IMR-90 (cell line): ENCODE data around the gene FTO. TPM values are rescaled to one million over a fixed set of nuclear protein-coding genes. Genes with fewer than 3 reads are reported as not detected.

Experiments
- ATAC-seq: fragments of 200-7000 bp; cut with Tn5 transposase; 2 replicates; pipeline ENCODE4 v1.9.1; 2020; ENCODE audit warnings: low read depth, mild to moderate bottlenecking, moderate library complexity
- BruUV-seq: library from RNA; stranded (reverse); fragments of 400-500 nt; replicated peaks from 2 replicates; lab custom pipeline; 2021; lab: Mats Ljungman, UMichigan
- CTCF ChIA-PET: fragments of 300-600 bp; formaldehyde crosslinking; extraction: SDS; loops from one replicate; lab custom pipeline; 2021; ENCODE audit warnings: antibody characterized with exemption; lab: Yijun Ruan, JAX
- POLR2A ChIA-PET: fragments of 300-600 bp; sonication (Branson Sonifier 250); formaldehyde crosslinking; loops from one replicate; lab custom pipeline; 2022; ENCODE audit warnings: antibody characterized with exemption; ENCODE audit not compliant: unreplicated experiment; lab: Charles Lee
- DNase-seq: peaks from one replicate; pipeline ENCODE4 v3.0.0; 2013
- H2AFZ ChIP-seq: replicated peaks from 2 replicates; pipeline ENCODE3; 2013; ENCODE audit warnings: low read length, mild to moderate bottlenecking; ENCODE audit not compliant: poor library complexity
- H2AK5ac ChIP-seq: 2 replicates; pipeline ENCODE4 v1.6.1; 2013; ENCODE audit warnings: low read depth, low read length, inconsistent platforms
- H2AK9ac ChIP-seq: replicated peaks from 2 replicates; pipeline ENCODE3; 2013; ENCODE audit warnings: mild to moderate bottlenecking, low read depth, low read length, moderate library complexity; ENCODE audit not compliant: poor library complexity
- H2BK120ac ChIP-seq: 2 replicates; pipeline ENCODE4 v1.6.1; 2013; ENCODE audit warnings: low read depth, low read length, inconsistent platforms
- H2BK15ac ChIP-seq: 3 replicates; pipeline ENCODE4 v1.6.1; 2013; ENCODE audit warnings: low read depth, low read length, inconsistent platforms
- H2BK20ac ChIP-seq: 2 replicates; pipeline ENCODE4 v1.6.1; 2013; ENCODE audit warnings: low read depth, mild to moderate bottlenecking, inconsistent platforms, low read length, moderate library complexity
- H2BK5ac ChIP-seq: 2 replicates; pipeline ENCODE4 v1.6.1; 2013; ENCODE audit warnings: mild to moderate bottlenecking, low read depth, low read length, inconsistent platforms; ENCODE audit not compliant: poor library complexity, severe bottlenecking
- H3K14ac ChIP-seq: replicated peaks from 2 replicates; pipeline ENCODE4 v1.6.1; 2013; ENCODE audit warnings: low read depth, low read length, inconsistent platforms
- H3K18ac ChIP-seq: 2 replicates; pipeline ENCODE4 v1.6.1; 2013; ENCODE audit warnings: low read depth, low read length, control low read depth
- H3K23ac ChIP-seq: 2 replicates; pipeline ENCODE4 v1.6.1; 2013; ENCODE audit warnings: low read depth, low read length, inconsistent platforms
- H3K27ac ChIP-seq: 2 replicates; pipeline ENCODE4 v1.5.1; 2013; ENCODE audit warnings: mild to moderate bottlenecking, control low read depth, low read length; ENCODE audit not compliant: insufficient read depth
- H3K27me3 ChIP-seq: 2 replicates; pipeline ENCODE4 v1.6.1; 2013; ENCODE audit warnings: low read length; ENCODE audit not compliant: control insufficient read depth, insufficient read depth
- H3K36me3 ChIP-seq: 2 replicates; pipeline ENCODE4 v1.6.1; 2013; ENCODE audit warnings: low read length, mixed read lengths; ENCODE audit not compliant: control insufficient read depth, insufficient read depth
- H3K4ac ChIP-seq: 2 replicates; pipeline ENCODE4 v1.6.1; 2013; ENCODE audit warnings: low read depth, low read length, inconsistent platforms
- H3K4me1 ChIP-seq: 2 replicates; pipeline ENCODE4 v1.6.1; 2013; ENCODE audit warnings: low read length, mixed read lengths; ENCODE audit not compliant: control insufficient read depth, insufficient read depth
- H3K4me2 ChIP-seq: 2 replicates; pipeline ENCODE4 v1.6.1; 2013; ENCODE audit warnings: low read depth, mild to moderate bottlenecking, control low read depth, low read length, moderate library complexity
- H3K4me3 ChIP-seq: 2 replicates; pipeline ENCODE4 v1.5.1; 2013; ENCODE audit warnings: low read depth, mild to moderate bottlenecking, control low read depth, low read length, moderate library complexity; ENCODE audit not compliant: insufficient read depth
- H3K56ac ChIP-seq: 2 replicates; pipeline ENCODE4 v1.6.1; 2013; ENCODE audit warnings: low read length, inconsistent platforms; ENCODE audit not compliant: insufficient read depth; ENCODE audit errors: extremely low read depth
- H3K79me1 ChIP-seq, 2 experiments: 2 replicates each; pipeline ENCODE4 v1.6.1; 2013; ENCODE audit warnings: low read length in 2 of 2, inconsistent platforms in 1 of 2, low read depth in 1 of 2
- H3K9ac ChIP-seq: 2 replicates; pipeline ENCODE4 v1.6.1; 2013; ENCODE audit warnings: low read depth, low read length, control low read depth
- H3K9me1 ChIP-seq: 2 replicates; pipeline ENCODE4 v1.6.1; 2013; ENCODE audit warnings: low read length, inconsistent platforms; ENCODE audit not compliant: insufficient read depth
- H3K9me3 ChIP-seq: 2 replicates; pipeline ENCODE4 v1.6.1; 2013; ENCODE audit warnings: low read length; ENCODE audit not compliant: control insufficient read depth, insufficient read depth
- H4K20me1 ChIP-seq: 2 replicates; pipeline ENCODE4 v1.6.1; 2013; ENCODE audit warnings: low read length, inconsistent platforms; ENCODE audit not compliant: insufficient read depth
- H4K5ac ChIP-seq: 2 replicates; pipeline ENCODE4 v1.6.1; 2013; ENCODE audit warnings: mild to moderate bottlenecking, low read depth, low read length, control low read depth
- H4K8ac ChIP-seq, 2 experiments: 2 replicates each; pipeline ENCODE4 v1.6.1; 2013; ENCODE audit warnings: low read depth in 2 of 2, low read length in 2 of 2, control low read depth in 1 of 2, inconsistent platforms in 1 of 2
- H4K91ac ChIP-seq: 2 replicates; pipeline ENCODE4 v1.6.1; 2013; ENCODE audit warnings: low read depth, low read length, inconsistent platforms; ENCODE audit not compliant: insufficient read depth
- CEBPB ChIP-seq: IDR thresholded peaks from 2 replicates; pipeline ENCODE4 v1.6.1; 2012; ENCODE audit warnings: low read depth, low read length, improper control_type of control experiment
- NFE2L2 ChIP-seq: fragments of 150-350 bp; IDR thresholded peaks from 2 replicates; pipeline ENCODE4 v1.6.1; 2016; ENCODE audit warnings: low read depth, mild to moderate bottlenecking, low read length
- WGBS, 2 experiments: methylation state at CpG; one replicate each; pipeline versions ENCODE4 v1.1.5 to v1.1.7; 2013; ENCODE audit warnings: missing lambda C conversion rate in 2 of 2; ENCODE audit not compliant: insufficient read length in 1 of 2; ENCODE audit errors: extremely low coverage in 2 of 2; 5-methylcytosine and 5-hydroxymethylcytosine counted together
- dilution Hi-C: fragments of 300-500 bp; cut with HindIII; formaldehyde crosslinking; loops from one replicate; pipeline ENCODE4 v1.14.3; 2018; ENCODE audit warnings: low sequenced_read_pairs; ENCODE audit not compliant: unreplicated experiment
- in situ Hi-C: fragments of 300-500 bp; cut with MboI; formaldehyde crosslinking; loops from 3 replicates; pipeline ENCODE4 v1.14.3; 2019; ENCODE audit warnings: low sequenced_read_pairs, inconsistent platforms, mixed read lengths
- intact Hi-C: fragments of 100-400 bp; cut with micrococcal nuclease; formaldehyde crosslinking; loops from 2 replicates; pipeline ENCODE4 v1.10.0; 2022
- polyA plus RNA-seq, 3 experiments: library from polyadenylated mRNA; depleted of rRNA; stranded (reverse); fragments of >200 nt; gene quantifications; 2 replicates each; pipeline ENCODE4 v1.2.3, GENCODE V29; 2012; ENCODE audit warnings: low replicate concordance in 1 of 3
- total RNA-seq: library from RNA; depleted of rRNA; stranded (reverse); fragments of >200 nt; gene quantifications from 2 replicates; pipeline ENCODE4 v1.2.3, GENCODE V29; 2012

Gene FTO
- total and polyA plus RNA-seq, 2 of the 4 experiments (the other 2 are of a cell fraction): 70.3 to 132 TPM

- no CpG with 5 or more reads among the region's 2 CpGs for WGBS, 2 experiments
- Histone ChIP-seq H3K4ac (no peak overlapping the region), H3K9me3 (no peaks in the 10 kb centered on the region), H4K5ac (no peak overlapping the region), H2BK5ac (no peak overlapping the region), H3K23ac (no peak overlapping the region), H2AFZ (no peak overlapping the region), H2BK15ac (no peak overlapping the region), H2BK20ac (no peak overlapping the region), H4K91ac (no peak overlapping the region), H3K27me3 (no peaks in the 10 kb centered on the region), H2AK5ac (no peak overlapping the region), H3K9ac (no peak overlapping the region), H3K4me1 (peaks cover 1% of the 10 kb centered on the region; the same call in 1 of the 2 replicates), H3K36me3 (no peaks in the 10 kb centered on the region), H2BK120ac (no peak overlapping the region), H3K27ac (no peak overlapping the region), H4K20me1 (no peaks in the 10 kb centered on the region; the same call in 1 of the 2 replicates), H3K4me2 (0 out of 2 replicates have a peak overlapping the region, but pooled peaks have one; percentile 1), H3K9me1 (no peaks in the 10 kb centered on the region), H4K8ac (no peak overlapping the region), H3K4me3 (no peak overlapping the region), H3K14ac (no peak overlapping the region; the same call in 1 of the 2 replicates), H2AK9ac (no peak overlapping the region), H3K56ac (no peak overlapping the region), H3K18ac (no peak overlapping the region), H3K79me1 (peaks cover 30 to 38% of the 10 kb centered on the region in 2 experiments)
- dilution Hi-C loops: no loop called here
- TF ChIP-seq NFE2L2 (no peak), CEBPB (0 out of 2 replicates have a peak, but pooled peaks have one; percentile 24)
- CTCF ChIA-PET: interaction anchor here (0.7 to 1.1 kb wide), 3 partner anchors 15 to 1167 kb away, joined by 3 to 4 read pairs (median 3); no protein-coding TSS in a partner anchor
- no TSS peak for BruUV-seq
- POLR2A ChIA-PET: no interaction called here
- ATAC-seq: peak; percentile 73
- intact Hi-C loops: no loop called here
- DNase-seq: peak; percentile 84
- in situ Hi-C loops: no loop called here
These were observed 85.2 kb downstream of the FTO start for GRCh38 chr16:53789137-53789536.
